ENCODE results near the gene NNMT.

Gene NNMT

GRCh38 chr11:114295676-114296604 is at the start of gene NNMT:
Gene NNMT (plus strand): TSS chr11:114296399. CDS start chr11:114296557, 158 bp downstream.
- no peak for DNase-seq

GRCh38 chr11:114247070-114247789 is 49.0 kb upstream of the NNMT start:
- DNase-seq = no peak

GRCh38 chr11:114250180-114250579 is 46.0 kb upstream of the NNMT start:
- no peak for DNase-seq

DNA sequence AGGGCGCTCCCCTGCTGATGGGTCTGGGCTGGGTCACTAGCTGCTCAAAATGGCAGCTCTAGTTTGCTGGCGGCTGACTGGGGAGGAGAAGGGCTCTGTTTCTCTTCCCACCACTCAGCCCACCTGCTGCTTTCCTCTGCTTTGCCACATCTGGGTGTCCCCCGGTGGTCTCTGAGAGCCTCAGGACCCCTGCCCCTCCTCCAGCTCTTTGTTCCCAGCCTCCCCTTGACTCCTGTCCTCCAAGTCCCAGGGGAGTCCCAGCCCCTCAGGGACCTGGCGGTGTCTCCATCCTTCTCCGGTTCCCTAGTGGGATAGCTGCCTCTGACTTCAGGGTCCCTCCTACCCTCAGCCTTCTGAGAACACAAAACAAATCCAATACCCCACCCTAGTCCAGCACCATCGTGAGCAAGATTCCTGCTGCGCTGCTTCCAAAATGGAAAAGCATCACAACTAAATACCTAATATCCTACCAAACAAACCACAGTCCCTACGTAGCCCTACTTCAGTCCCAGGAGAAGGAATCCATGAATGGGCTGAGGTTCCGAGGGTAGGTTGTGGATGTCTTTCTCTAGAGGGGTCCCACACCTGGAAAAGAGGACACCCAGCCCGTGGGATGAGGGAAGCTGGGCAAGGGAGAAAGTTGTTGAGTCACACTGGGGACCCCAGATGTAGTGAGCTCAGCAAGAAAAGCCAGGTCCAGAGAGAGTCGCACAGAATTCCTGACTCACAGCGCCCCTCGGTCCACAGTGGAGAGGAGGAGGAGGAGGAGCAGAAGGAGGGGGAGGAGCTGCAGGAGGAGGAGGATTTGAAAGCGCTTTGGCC is 45.0 kb upstream of the NNMT start:
- no peak for DNase-seq

DNA sequence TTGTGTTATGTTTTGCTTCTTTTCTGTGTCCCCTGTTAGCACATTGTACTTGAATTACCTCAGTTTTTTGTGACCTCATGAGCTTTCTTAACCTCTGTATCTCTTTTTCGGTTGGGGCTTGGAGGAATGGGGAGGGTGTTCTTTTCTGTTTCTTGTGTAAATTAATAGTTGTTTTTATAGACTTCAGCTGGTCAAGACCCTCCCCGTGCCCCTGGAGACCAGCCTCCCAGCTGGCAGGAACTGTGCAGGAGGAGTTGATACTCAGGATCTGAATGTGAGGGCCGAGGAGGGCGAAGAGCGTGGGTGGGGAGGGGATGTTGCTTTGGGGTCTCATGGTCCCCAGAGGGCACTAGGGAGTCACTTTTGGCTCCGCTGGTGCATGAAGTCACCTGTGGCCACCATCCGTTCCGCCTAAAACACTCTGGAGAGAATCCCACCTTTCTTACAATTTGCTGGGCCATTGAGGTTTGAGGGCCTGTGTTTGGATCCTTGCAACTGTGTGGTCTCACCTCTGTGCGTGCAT is 44.3 kb upstream of the NNMT start:
- no peak for DNase-seq

- no peak for DNase-seq
Measured at GRCh38 chr11:114252767-114253166, 43.4 kb upstream of the NNMT start.

- no peak for DNase-seq
Measured at GRCh38 chr11:114253771-114254170, 42.4 kb upstream of the NNMT start.

DNA sequence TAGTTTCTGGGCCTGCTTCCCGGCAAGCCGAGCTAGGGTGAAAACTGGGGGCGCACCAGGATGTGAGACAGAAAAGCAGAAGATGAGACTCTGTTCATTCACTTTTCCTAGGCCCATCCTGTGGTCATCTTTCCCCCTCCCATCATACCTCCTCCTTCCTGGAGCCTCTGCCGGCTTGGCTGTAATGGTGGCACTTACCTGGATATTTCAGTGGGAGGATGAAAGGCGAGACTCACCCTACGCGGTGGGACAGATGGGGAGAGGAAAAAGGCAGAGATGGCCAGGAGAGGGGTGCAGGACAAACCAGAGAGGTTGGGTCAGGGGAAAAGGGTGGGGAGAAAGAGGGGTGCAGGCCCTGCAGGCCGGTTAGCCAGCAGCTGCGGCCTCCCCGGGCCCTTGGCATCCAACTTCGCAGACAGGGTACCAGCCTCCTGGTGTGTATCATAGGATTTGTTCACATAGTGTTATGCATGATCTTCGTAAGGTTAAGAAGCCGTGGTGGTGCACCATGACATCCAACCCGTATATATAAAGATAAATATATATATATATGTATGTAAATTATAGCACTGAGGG is 41.5 kb upstream of the NNMT start:
- DNase-seq = no peak

DNA sequence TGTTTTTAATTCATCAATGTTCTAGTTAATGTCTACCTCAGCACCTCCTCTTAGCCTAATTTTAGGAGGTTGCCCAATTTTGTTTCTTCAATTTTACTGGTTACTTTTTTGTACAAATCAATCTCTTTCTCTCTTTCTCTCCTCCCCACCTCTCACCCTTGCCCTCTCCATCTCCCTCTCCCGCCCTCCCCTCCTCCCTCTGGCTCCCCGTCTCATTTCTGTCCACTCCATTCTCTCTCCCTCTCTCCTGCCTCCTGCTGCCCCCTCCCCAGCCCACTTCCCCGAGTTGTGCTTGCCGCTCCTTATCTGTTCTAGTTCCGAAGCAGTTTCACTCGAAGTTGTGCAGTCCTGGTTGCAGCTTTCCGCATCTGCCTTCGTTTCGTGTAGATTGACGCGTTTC is 40.9 kb upstream of the NNMT start:
- no peak for DNase-seq

- peak in 1 of 2 experiments; percentile 57 for DNase-seq
Measured at GRCh38 chr11:114256176-114256966, 39.8 kb upstream of the NNMT start.

GRCh38 chr11:114256967-114257286 is 39.3 kb upstream of the NNMT start:
- peak in 1 of 2 experiments; percentile 10 for DNase-seq

- peak; percentile 29 to 75 for DNase-seq
Measured at GRCh38 chr11:114257621-114258558, 38.3 kb upstream of the NNMT start.

- DNase-seq = no peak
Measured at GRCh38 chr11:114258696-114259095, 37.5 kb upstream of the NNMT start.

DNA sequence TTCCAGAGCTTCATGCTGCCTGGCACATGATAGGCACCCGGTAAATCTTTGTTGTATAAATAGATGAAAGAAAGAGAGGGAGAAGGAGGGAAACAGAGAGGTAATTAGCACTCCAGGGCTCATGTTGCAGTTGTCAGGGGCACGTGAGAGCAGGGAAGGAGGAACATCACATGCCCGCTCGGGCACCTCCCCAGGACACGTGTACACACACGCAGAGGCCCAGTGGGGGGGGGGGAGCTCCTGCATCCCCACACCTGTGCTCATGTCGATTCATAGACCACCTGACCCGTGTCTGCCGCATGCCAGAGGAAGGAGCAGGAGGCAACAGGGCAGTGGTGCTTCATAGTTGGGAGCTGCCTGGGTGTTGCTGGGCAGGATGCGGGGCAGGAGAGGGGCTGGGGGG is 37.1 kb upstream of the NNMT start:
- DNase-seq = no peak

DNA sequence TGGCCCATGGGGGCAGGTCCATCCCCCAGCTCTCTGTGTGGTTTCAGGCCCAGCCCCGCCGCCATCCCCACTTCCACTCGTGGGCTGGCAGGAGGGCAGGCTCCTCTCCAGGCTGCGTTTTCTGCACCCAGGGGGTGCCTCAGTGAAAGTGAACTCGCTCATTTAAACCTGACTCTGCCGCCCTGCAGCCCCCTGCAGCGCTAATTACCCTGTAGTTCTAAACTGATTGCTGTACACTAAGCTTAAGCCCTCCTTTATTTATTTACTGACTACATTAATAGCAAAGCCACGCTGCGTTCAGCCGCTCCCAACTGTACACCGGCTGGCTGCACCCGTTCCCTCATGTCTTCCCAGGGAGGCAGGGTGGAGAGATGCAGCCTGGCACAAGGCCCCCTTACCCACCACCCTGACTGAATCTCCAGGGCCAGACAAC is 36.6 kb upstream of the NNMT start:
- DNase-seq = peak; percentile 25 to 41

DNA sequence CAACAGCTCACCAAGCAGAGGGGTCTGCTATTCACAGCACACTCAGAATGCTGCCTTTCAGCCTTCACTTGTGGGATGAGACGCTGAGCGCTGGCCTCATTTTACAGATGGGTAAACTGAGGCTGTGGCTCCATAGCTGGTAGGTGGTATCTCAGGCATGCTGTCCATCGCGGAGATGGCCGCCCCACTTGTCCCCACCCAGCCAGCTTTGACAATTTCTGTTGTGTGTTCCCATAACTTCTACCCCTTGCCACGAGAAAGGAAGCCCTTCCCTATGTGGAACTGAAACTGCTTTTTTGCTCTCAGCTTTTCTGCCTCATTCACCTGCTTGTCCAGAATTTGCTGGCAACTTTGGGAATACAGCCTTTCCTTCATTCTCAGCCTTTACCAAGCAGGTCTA is 36.1 kb upstream of the NNMT start:
- no peak for DNase-seq

GRCh38 chr11:114260483-114260882 is 35.7 kb upstream of the NNMT start:
- no peak for DNase-seq

DNA sequence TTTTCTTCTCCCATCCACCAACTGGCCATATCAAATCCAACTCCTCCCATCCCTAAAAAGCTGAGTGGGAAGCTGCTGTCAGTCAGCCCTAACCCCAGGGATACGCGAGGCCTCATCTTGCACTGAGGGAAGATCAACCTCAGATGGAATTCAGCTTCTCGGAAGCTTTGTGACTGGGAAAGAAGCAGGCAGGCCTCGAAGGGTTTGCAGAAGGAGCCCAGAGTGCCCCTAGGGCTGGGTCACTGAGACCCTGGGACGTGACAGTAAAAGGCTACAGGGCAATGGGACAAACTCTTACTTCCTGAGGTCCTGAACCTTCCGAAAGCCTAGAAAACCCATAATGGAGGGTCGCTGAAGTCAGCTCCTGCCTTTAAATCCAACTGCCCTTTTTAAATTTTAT is 34.4 kb upstream of the NNMT start:
- no peak for DNase-seq

GRCh38 chr11:114262681-114263512 is 33.3 kb upstream of the NNMT start:
- DNase-seq = peak; percentile 50 to 75

Measured in NCI-H524 (cell line).